Measurements from ENCODE around the gene TRIP10.

DNA sequence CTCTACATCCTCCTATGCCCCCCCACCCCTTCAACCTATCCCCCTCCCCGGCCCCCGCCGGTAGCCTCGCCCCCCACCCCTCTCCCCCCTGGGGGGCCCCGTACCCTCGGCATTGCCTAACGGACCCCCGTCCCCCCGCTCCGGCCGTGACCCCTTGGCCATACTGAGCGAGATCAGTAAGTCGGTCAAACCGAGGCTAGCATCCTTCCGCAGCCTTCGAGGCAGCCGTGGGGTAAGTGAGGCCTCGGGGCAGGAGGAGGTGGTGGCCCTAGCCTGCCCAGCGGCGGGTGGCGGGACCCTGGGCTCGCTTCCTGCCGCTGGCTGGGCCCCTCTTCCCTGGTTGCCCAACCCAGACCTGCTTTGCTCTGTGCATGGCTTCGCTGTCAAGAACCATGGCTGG, 6.5 kb downstream of the TRIP10 start:
- TF ChIP-seq, protein P1, sequence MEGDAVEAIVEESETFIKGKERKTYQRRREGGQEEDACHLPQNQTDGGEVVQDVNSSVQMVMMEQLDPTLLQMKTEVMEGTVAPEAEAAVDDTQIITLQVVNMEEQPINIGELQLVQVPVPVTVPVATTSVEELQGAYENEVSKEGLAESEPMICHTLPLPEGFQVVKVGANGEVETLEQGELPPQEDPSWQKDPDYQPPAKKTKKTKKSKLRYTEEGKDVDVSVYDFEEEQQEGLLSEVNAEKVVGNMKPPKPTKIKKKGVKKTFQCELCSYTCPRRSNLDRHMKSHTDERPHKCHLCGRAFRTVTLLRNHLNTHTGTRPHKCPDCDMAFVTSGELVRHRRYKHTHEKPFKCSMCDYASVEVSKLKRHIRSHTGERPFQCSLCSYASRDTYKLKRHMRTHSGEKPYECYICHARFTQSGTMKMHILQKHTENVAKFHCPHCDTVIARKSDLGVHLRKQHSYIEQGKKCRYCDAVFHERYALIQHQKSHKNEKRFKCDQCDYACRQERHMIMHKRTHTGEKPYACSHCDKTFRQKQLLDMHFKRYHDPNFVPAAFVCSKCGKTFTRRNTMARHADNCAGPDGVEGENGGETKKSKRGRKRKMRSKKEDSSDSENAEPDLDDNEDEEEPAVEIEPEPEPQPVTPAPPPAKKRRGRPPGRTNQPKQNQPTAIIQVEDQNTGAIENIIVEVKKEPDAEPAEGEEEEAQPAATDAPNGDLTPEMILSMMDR (IDR thresholded peaks at IDR 0.05): no peak
- TF ChIP-seq POLR2A (IDR thresholded peaks at IDR 0.05): no peak
- TF ChIP-seq POLR2AphosphoS5 (IDR thresholded peaks at IDR 0.05): no peak
